Testis (tissue), 3 donors: ENCODE data around the gene BCAS3. TPM values are rescaled to one million over a fixed set of nuclear protein-coding genes. Genes with fewer than 3 reads are reported as not detected.

Source experiments
- DNase-seq: peaks from one replicate; pipeline ENCODE4 v3.0.0-alpha.2; 2019
- H3K27ac ChIP-seq, 2 donors: fragments of 200-600 bp; sonication (generic); one replicate each; pipeline ENCODE4 v1.5.1; 2019
- H3K27me3 ChIP-seq: fragments of 200-600 bp; sonication (generic); one replicate; pipeline ENCODE4 v1.5.1; 2019
- H3K36me3 ChIP-seq: fragments of 200-600 bp; sonication (generic); one replicate; pipeline ENCODE4 v1.5.1; 2017; ENCODE audit warnings: low read depth; ENCODE audit errors: missing control alignments
- H3K4me1 ChIP-seq: fragments of 200-600 bp; sonication (generic); one replicate; pipeline ENCODE4 v1.5.1; 2019
- H3K4me3 ChIP-seq, 2 donors: fragments of 200-600 bp; sonication (generic); one replicate each; pipeline ENCODE4 v1.5.1; 2017 to 2019
- H3K9me3 ChIP-seq: fragments of 200-600 bp; sonication (generic); one replicate; pipeline ENCODE4 v1.5.1; 2017
- POLR2A ChIP-seq: fragments of 450-650 bp; IDR thresholded peaks from one replicate; pipeline ENCODE4 v1.6.1; 2017; ENCODE audit warnings: antibody characterized with exemption, mild to moderate bottlenecking, moderate library complexity
- WGBS, 2 donors: methylation state at CpG; one replicate each; pipeline ENCODE4 v1.1.5; 2018; 5-methylcytosine and 5-hydroxymethylcytosine counted together
- intact Hi-C: fragments of 100-400 bp; cut with DNase I; formaldehyde crosslinking; loops from one replicate; pipeline ENCODE4 v1.15.1; 2023; ENCODE audit warnings: low total_unique reads
- polyA plus RNA-seq: library from polyadenylated mRNA; stranded (reverse); fragments of 350-450 nt; fragmentation: Illumina TruSeq; extraction: RNeasy Lipid Tissue Mini Kit (QIAGEN cat#74804); gene quantifications from one replicate; pipeline ENCODE4 v1.2.3, GENCODE V29; 2014; ENCODE audit warnings: low read depth, low replicate concordance; ENCODE audit not compliant: insufficient read depth
- total RNA-seq, 2 donors: library from RNA; depleted of rRNA; stranded (reverse); fragments of >200 nt; gene quantifications; one replicate each; pipeline ENCODE4 v1.2.3, GENCODE V29; 2016
- TF ChIP-seq, protein P1 (sequence below), 3 experiments: fragments of 450-650 bp in 2 of 3; fragments of 200-600 bp in 1 of 3; sonication (generic) in 1 of 3; IDR thresholded peaks; one replicate each; pipeline ENCODE4 v1.5.1; 2016 to 2019; ENCODE audit warnings: antibody characterized with exemption in 3 of 3, mild to moderate bottlenecking in 2 of 3, moderate library complexity in 1 of 3

BCAS3 gene
- total and polyA plus RNA-seq, 3 donors from 2014 or later: 54.8 to 96.7 (median 73.0) TPM

DNA sequence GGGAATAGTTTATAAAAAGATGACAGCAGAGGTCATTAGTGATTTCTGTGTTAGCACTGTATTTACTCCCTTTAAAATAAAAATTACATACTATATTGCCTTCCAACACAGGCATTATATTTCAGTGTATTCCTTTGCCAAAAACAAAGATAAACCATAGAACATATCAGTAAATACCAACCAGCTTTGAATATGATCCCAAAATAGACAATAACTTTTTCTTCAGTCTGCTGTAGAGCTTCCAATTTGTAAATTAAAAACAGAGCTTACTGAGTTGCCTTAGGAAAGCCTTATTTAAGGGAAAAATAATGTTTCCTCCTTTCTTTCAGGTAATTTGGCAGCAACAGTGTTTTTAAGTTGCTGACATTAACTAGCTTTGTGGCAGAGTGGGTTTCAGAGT, 369.9 kb downstream of the BCAS3 start:
- intact Hi-C loops: no loop called here
- no peaks in the 10 kb centered on the region for H3K36me3 ChIP-seq
- no peak for DNase-seq
- no peaks in the 10 kb centered on the region for H3K27me3 ChIP-seq
- H3K4me3 ChIP-seq: no peak overlapping the region
- no peak overlapping the region for H3K27ac ChIP-seq
- H3K9me3 ChIP-seq: no peaks in the 10 kb centered on the region
- no peaks in the 10 kb centered on the region for H3K4me1 ChIP-seq
- TF ChIP-seq POLR2A: no peak
- TF ChIP-seq, protein P1, sequence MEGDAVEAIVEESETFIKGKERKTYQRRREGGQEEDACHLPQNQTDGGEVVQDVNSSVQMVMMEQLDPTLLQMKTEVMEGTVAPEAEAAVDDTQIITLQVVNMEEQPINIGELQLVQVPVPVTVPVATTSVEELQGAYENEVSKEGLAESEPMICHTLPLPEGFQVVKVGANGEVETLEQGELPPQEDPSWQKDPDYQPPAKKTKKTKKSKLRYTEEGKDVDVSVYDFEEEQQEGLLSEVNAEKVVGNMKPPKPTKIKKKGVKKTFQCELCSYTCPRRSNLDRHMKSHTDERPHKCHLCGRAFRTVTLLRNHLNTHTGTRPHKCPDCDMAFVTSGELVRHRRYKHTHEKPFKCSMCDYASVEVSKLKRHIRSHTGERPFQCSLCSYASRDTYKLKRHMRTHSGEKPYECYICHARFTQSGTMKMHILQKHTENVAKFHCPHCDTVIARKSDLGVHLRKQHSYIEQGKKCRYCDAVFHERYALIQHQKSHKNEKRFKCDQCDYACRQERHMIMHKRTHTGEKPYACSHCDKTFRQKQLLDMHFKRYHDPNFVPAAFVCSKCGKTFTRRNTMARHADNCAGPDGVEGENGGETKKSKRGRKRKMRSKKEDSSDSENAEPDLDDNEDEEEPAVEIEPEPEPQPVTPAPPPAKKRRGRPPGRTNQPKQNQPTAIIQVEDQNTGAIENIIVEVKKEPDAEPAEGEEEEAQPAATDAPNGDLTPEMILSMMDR (IDR thresholded peaks at IDR 0.05): no peak

DNA sequence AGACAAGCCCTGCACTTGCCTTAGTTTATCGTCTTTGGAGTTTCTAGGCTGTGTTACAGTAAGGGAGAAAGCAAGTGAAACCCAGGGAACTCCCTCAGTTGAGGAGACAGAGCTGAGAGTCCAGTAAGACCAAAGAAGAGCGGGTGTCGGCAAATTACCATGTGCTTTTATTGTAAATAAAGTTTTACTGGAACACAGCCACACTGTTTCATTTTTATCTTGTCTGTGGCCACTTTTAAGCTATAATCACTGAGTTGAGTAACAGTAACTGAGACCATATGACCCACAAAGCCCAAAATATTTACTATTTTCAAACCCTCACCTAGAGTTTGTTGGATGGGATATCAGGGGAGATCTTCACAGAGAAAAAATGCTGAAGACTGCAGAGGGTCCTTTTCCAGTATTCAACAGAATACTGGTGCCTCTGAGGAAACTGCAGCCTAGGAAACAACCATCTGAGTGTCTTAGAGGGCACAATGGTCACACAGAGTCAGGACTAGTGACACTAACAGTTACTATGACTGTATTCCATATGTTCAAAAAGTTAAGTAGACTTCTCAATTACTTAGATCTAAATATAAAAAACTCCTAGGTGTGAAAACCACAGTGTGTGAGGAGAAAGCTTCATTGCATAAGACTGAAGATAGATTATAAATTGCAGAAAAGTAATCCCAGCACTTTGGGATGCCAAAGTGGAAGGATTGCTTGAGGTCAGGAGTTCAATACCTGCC, 370.9 kb downstream of the BCAS3 start:
- Histone ChIP-seq H3K4me3 (no peak overlapping the region), H3K9me3 (no peaks in the 10 kb centered on the region), H3K4me1 (no peaks in the 10 kb centered on the region), H3K36me3 (no peaks in the 10 kb centered on the region), H3K27ac (no peak overlapping the region), H3K27me3 (no peaks in the 10 kb centered on the region)
- DNase-seq: no peak
- TF ChIP-seq, protein P1 (IDR thresholded peaks at IDR 0.05): no peak
- no peak for TF ChIP-seq POLR2A
- WGBS, 2 donors: 83 to 84% methylated on average over 3 of the region's 3 CpGs
- intact Hi-C loops: no loop called here

DNA sequence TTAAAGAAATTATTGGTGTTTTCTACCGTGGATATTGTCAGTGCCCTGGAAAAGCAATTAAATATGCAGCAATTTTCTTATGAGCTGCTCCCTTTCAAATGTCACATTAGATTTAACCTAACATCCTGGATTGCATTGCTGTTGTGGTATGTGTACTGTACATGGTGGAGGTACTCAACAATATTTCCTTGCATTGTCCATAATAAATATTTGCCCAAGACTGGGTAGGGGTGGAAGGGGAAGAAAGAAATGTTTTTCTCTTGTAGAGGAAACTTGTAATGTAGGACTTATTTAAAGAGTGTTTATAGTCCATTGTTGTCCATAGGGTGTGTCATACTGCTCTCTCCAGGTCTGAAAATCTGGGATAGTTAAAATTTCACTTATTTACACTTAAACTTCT, 375.8 kb downstream of the BCAS3 start:
- intact Hi-C loops: no loop called here
- WGBS, 2 donors: 60 to 86% methylated on average over 1 of the region's 1 CpG
- Histone ChIP-seq H3K27me3 (no peaks in the 10 kb centered on the region), H3K4me3 (no peak overlapping the region), H3K27ac (no peak overlapping the region), H3K36me3 (no peaks in the 10 kb centered on the region), H3K9me3 (no peaks in the 10 kb centered on the region), H3K4me1 (no peaks in the 10 kb centered on the region)
- DNase-seq: no peak
- TF ChIP-seq POLR2A: no peak
- TF ChIP-seq, protein P1 (IDR thresholded peaks at IDR 0.05): no peak

DNA sequence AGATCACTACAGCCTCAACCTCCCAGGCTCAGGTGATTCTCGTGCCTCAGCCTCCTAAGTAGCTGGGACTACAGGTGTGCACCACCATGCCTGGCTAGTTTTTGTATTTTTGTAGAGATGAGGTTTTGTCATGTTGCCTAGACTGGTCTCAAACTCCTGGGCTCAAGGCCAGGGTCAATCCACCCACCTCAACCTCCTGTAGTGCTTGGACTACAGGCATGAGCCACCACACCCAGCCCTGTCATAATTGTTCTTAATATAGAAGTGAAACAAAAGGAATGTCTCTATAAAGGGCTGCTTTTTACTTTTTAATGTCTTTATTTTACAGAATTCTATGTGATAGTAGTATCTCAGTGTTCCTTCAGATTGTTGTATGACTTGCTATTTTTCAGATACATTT, 376.8 kb downstream of the BCAS3 start:
- WGBS, 2 donors: 87 to 93% methylated on average over 1 of the region's 1 CpG
- intact Hi-C loops: no loop called here
- no peaks in the 10 kb centered on the region for H3K27me3 ChIP-seq
- no peaks in the 10 kb centered on the region for H3K36me3 ChIP-seq
- H3K4me3 ChIP-seq: no peak overlapping the region
- H3K9me3 ChIP-seq: no peaks in the 10 kb centered on the region
- no peaks in the 10 kb centered on the region for H3K4me1 ChIP-seq
- no peak for DNase-seq
- H3K27ac ChIP-seq: no peak overlapping the region
- TF ChIP-seq POLR2A: no peak

DNA sequence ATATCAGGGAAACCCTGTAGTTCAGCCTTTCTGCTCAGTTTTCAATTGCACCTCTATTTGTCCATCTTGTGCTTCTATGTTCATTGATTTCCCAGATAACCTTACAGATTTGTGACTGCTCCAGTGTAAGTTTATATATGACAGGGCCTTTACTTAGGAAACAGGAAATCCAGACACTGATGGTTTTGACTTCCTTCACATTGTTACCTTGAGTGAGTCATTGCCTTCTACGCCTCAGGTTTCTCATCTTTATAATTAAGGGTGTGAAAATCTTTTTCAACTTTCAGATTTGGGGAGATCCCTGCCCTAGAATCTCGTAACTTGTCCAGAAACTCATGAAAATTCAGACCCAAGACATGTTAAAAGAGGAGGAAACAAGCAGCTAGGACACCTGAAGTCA, 379.6 kb downstream of the BCAS3 start:
- no peak overlapping the region for H3K4me3 ChIP-seq
- H3K27ac ChIP-seq: no peak overlapping the region
- TF ChIP-seq POLR2A: no peak
- TF ChIP-seq, protein P1 (IDR thresholded peaks at IDR 0.05): no peak
- 79 to 96% methylated on average over 2 of the region's 2 CpGs for WGBS, 2 donors
- no peaks in the 10 kb centered on the region for H3K4me1 ChIP-seq
- no peaks in the 10 kb centered on the region for H3K36me3 ChIP-seq
- DNase-seq: no peak
- no peaks in the 10 kb centered on the region for H3K9me3 ChIP-seq
- intact Hi-C loops: no loop called here
- no peaks in the 10 kb centered on the region for H3K27me3 ChIP-seq
